Epithelial cell of proximal tubule (primary cell): Measurements from ENCODE around the gene ACOX3. TPM values are rescaled to one million over a fixed set of nuclear protein-coding genes. Genes with fewer than 3 reads are reported as not detected.

ENCODE experiments used
- DNase-seq: peaks from one replicate; pipeline ENCODE4 v3.0.0-alpha.2; 2011; ENCODE audit warnings: low read depth
- H3K4me3 ChIP-seq: 2 replicates; pipeline ENCODE4 v1.5.1; 2011; ENCODE audit warnings: low read depth, mild to moderate bottlenecking, low read length
- total RNA-seq: library from RNA; depleted of rRNA; stranded (reverse); fragments of >200 nt; gene quantifications from 2 replicates; pipeline ENCODE4 v1.2.3, GENCODE V29; 2015
- TF ChIP-seq, protein P1 (sequence below): conservative IDR thresholded peaks from 2 replicates; pipeline ENCODE4 v1.5.1; 2012; ENCODE audit warnings: low read depth, mild to moderate bottlenecking, low read length

ACOX3 gene
- total RNA-seq, 1 donor from 2014 or later: 10.5 TPM

GRCh38 chr4:8472158-8472688 is 31.7 kb upstream of the ACOX3 start:
- TF ChIP-seq, protein P1, sequence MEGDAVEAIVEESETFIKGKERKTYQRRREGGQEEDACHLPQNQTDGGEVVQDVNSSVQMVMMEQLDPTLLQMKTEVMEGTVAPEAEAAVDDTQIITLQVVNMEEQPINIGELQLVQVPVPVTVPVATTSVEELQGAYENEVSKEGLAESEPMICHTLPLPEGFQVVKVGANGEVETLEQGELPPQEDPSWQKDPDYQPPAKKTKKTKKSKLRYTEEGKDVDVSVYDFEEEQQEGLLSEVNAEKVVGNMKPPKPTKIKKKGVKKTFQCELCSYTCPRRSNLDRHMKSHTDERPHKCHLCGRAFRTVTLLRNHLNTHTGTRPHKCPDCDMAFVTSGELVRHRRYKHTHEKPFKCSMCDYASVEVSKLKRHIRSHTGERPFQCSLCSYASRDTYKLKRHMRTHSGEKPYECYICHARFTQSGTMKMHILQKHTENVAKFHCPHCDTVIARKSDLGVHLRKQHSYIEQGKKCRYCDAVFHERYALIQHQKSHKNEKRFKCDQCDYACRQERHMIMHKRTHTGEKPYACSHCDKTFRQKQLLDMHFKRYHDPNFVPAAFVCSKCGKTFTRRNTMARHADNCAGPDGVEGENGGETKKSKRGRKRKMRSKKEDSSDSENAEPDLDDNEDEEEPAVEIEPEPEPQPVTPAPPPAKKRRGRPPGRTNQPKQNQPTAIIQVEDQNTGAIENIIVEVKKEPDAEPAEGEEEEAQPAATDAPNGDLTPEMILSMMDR: no peak
- no peak for DNase-seq
- no peak overlapping the region for H3K4me3 ChIP-seq

GRCh38 chr4:8471211-8471875 is 30.8 kb upstream of the ACOX3 start:
- H3K4me3 ChIP-seq: no peak overlapping the region
- DNase-seq: no peak
- TF ChIP-seq, protein P1: no peak

DNA sequence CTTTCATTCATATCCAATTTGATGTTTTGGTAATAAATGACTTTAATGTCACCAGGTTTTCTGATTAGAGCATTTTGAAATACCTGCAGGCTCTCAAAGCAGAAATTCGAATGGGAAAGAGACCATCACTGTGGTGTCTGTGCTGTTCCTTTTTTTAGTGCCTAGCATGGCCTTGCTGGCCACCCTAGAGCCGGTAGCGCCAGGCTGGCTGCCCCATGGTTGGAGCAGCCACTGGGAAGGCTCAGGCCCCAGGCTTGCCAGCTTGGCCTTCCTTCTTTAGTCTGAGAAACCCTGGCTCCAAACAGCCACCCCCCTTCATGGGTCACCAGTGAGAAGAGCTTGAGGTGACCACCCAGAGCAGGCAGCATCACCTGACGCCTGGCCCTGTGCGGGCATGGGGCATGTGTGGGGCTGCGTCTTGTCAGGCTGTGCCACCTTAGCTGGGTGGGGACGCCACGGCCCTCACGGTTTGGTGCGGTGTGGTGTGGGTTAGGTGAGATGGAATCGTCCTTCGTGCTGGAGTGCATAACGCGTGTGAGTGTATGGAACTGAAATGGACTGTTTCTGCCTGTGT is 30.0 kb upstream of the ACOX3 start:
- no peak overlapping the region for H3K4me3 ChIP-seq
- DNase-seq: no peak
- TF ChIP-seq, protein P1: no peak

GRCh38 chr4:8469550-8469949 is 29.0 kb upstream of the ACOX3 start:
- TF ChIP-seq, protein P1: no peak
- no peak overlapping the region for H3K4me3 ChIP-seq
- no peak for DNase-seq

DNA sequence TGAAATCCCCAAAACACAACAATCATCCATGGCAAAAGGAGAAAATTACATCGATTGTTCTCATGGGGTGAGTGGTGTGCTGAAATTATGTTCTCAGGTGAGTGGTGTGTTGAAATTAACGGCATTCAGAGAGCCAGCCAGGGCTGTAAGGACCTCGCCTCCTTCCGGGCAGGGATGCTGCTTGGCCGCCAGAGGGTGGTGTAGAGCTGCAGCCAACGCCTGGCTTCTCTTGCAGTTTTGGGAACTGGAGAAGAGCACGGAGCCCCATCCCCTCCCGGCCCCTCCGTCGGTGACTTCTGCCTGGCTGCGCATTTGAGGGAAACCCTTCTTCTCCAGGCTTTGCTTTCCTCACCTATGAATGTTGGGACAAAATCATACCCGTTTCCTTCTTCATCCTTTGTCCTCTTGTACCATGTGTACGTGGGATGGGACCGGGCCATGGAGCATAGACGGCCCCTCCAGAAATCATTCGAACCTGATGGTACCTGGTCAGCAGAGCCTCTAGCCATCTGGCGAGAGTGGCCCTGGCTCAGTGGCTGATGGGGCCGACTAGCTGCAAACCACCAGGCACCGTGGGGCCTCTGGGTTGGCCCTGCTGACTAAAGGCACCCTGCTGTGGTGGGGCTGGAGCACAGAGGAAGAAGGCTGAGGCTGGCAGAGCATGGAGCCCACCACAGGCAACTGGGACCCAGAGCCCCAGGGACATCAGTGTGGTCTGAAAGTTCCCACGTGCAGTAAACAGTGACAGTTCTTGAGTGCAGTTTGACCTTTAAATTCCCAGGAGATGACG is 28.4 kb upstream of the ACOX3 start:
- TF ChIP-seq, protein P1: peak; percentile 97
- H3K4me3 ChIP-seq: no peak overlapping the region

GRCh38 chr4:8467016-8467415 is 26.5 kb upstream of the ACOX3 start:
- DNase-seq: no peak
- no peak overlapping the region for H3K4me3 ChIP-seq
- TF ChIP-seq, protein P1: no peak

More for the DNA sequence above, 28.4 kb upstream of the ACOX3 start:
- no peak for DNase-seq
